ENCODE data around the gene CBLB.

CBLB gene

DNA sequence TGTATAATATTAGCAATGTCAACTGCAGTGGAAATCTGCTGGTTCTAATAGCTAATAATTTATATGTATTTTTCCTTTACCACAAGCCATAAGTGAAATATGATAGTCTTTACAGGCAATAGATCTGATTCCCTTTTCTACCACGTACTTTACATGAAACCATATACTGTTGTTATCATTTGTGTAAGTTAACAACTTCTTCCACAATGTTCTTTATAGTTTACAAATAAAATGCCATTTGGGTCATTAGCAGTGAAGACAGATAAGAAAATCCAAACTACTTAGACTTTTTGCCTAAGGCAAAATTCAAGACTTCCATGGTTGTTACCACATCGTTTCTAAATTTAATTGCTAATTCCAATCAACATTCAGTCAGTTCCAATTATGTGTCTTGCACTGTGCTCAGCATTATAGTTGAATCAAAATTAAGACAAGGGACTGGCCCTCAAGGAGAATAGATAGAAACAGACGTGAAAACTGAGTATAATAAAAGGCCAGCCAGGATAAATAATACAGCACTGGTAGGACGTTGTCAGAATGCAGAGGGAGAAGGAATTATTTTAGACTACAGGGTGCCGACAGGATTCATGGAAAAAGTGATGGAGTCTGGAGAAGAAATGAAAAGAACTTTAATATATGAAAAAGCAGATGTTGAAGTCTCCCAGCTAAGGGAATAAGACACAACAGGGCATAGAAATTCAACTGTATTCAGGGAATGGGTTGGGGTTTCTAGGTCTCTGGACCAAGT is 252.3 kb downstream of the CBLB start:
- no peak overlapping the region for H2AFZ ChIP-seq (ENCODE audit: low read depth, low read length)
- H3K9ac ChIP-seq (ENCODE audit: low read length) = no peak overlapping the region
- H3K27me3 ChIP-seq (ENCODE audit: low read depth, low read length) = no peaks in the 10 kb centered on the region
- TF ChIP-seq EZH2phosphoT487 (IDR thresholded peaks at IDR 0.05; ENCODE audit: low read depth) = no peak
- TF ChIP-seq, protein P1, sequence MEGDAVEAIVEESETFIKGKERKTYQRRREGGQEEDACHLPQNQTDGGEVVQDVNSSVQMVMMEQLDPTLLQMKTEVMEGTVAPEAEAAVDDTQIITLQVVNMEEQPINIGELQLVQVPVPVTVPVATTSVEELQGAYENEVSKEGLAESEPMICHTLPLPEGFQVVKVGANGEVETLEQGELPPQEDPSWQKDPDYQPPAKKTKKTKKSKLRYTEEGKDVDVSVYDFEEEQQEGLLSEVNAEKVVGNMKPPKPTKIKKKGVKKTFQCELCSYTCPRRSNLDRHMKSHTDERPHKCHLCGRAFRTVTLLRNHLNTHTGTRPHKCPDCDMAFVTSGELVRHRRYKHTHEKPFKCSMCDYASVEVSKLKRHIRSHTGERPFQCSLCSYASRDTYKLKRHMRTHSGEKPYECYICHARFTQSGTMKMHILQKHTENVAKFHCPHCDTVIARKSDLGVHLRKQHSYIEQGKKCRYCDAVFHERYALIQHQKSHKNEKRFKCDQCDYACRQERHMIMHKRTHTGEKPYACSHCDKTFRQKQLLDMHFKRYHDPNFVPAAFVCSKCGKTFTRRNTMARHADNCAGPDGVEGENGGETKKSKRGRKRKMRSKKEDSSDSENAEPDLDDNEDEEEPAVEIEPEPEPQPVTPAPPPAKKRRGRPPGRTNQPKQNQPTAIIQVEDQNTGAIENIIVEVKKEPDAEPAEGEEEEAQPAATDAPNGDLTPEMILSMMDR (IDR thresholded peaks at IDR 0.05; ENCODE audit: low read depth, low read length) = no peak
- no peak overlapping the region for H3K27ac ChIP-seq (ENCODE audit: low read length)
- no peaks in the 10 kb centered on the region for H3K36me3 ChIP-seq (replicated peaks; ENCODE audit: low read depth, low read length)
- no peaks in the 10 kb centered on the region for H3K79me2 ChIP-seq (ENCODE audit: low read length)
- H3K9me3 ChIP-seq (ENCODE audit: insufficient read depth, low read length) = no peaks in the 10 kb centered on the region
- no peak overlapping the region for H3K4me2 ChIP-seq (ENCODE audit: low read length)
- H3K4me1 ChIP-seq (ENCODE audit: low read length) = peaks cover 11% of the 10 kb centered on the region
- H3K4me3 ChIP-seq (ENCODE audit: low read length) = no peak overlapping the region
- no peaks in the 10 kb centered on the region for H4K20me1 ChIP-seq (ENCODE audit: insufficient read depth, low read length)

DNA sequence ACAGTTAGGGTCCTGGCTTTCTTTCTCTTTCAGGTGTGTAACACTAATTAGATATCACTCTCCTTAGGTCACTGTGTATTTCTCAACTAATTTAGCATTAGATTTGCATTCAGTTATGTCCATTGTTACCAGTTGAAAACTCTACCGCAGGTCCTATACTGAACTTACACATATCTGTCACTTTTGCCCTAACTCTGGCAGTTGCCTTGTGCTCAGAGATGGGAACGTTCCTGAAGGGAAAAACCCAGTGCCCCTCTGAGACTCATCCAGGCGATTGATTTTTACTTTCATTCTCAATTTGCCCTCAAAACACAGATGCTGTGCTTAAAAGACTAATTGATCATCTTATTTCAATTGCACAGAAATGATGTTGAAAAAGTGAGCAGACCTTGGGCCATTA is 253.0 kb downstream of the CBLB start:
- Histone ChIP-seq H2AFZ (ENCODE audit: low read depth, low read length) (peak overlapping the region; percentile 7; the same call in 1 of the 2 replicates), H3K4me1 (ENCODE audit: low read length) (peaks cover 11% of the 10 kb centered on the region), H3K9ac (ENCODE audit: low read length) (no peak overlapping the region), H3K27ac (ENCODE audit: low read length) (no peak overlapping the region), H3K9me3 (ENCODE audit: insufficient read depth, low read length) (no peaks in the 10 kb centered on the region), H3K4me2 (ENCODE audit: low read length) (peak overlapping the region; percentile 58), H3K79me2 (ENCODE audit: low read length) (no peaks in the 10 kb centered on the region), H3K36me3 (replicated peaks; ENCODE audit: low read depth, low read length) (no peaks in the 10 kb centered on the region), H4K20me1 (ENCODE audit: insufficient read depth, low read length) (no peaks in the 10 kb centered on the region), H3K27me3 (ENCODE audit: low read depth, low read length) (no peaks in the 10 kb centered on the region), H3K4me3 (ENCODE audit: low read length) (peak overlapping the region; percentile 37; the same call in 1 of the 2 replicates)
- TF ChIP-seq EZH2phosphoT487 (IDR thresholded peaks at IDR 0.05; ENCODE audit: low read depth) = no peak
- TF ChIP-seq, protein P1 (IDR thresholded peaks at IDR 0.05; ENCODE audit: low read depth, low read length) = no peak

DNA sequence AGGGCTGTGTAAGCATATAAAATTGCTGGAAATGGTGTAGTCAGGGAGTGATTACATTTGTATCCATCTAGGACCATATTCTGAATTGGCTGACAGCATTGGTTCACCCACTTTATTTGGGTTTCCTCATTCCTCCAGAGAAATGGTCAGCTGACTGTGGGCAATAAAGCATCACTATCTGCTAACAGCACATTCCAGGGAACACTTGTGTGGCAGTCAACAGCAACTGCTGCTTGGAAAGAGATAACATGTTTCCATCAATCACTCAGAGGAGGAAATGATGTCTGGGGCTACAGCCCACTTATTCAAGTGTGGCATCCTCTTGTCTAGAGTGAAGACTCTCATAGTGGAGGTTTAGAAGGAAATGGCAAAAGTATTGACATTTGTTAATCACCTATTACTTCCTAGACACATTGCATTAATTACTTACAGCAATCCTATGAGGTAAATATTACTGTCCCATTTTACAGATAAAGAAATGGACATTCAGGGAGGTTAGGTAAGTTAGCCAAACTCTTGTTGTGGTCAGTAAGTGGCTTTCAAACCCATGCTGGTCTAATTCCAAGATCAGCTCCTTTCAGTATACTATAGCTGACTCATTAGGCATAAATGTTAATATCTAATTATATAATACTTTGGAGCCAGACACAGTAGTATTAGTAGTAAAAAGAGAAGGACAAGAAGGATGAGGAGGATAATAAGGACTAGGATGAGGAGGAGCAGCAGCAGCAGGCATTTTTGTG is 254.4 kb downstream of the CBLB start:
- Histone ChIP-seq H3K4me2 (ENCODE audit: low read length) (no peak overlapping the region), H3K4me1 (ENCODE audit: low read length) (peaks cover 11% of the 10 kb centered on the region), H3K36me3 (replicated peaks; ENCODE audit: low read depth, low read length) (no peaks in the 10 kb centered on the region), H2AFZ (ENCODE audit: low read depth, low read length) (no peak overlapping the region), H3K27ac (ENCODE audit: low read length) (no peak overlapping the region), H3K9ac (ENCODE audit: low read length) (no peak overlapping the region), H4K20me1 (ENCODE audit: insufficient read depth, low read length) (no peaks in the 10 kb centered on the region), H3K4me3 (ENCODE audit: low read length) (no peak overlapping the region), H3K9me3 (ENCODE audit: insufficient read depth, low read length) (no peaks in the 10 kb centered on the region), H3K27me3 (ENCODE audit: low read depth, low read length) (no peaks in the 10 kb centered on the region), H3K79me2 (ENCODE audit: low read length) (no peaks in the 10 kb centered on the region)
- no peak for TF ChIP-seq EZH2phosphoT487 (IDR thresholded peaks at IDR 0.05; ENCODE audit: low read depth)
- TF ChIP-seq, protein P1 (IDR thresholded peaks at IDR 0.05; ENCODE audit: low read depth, low read length) = no peak

DNA sequence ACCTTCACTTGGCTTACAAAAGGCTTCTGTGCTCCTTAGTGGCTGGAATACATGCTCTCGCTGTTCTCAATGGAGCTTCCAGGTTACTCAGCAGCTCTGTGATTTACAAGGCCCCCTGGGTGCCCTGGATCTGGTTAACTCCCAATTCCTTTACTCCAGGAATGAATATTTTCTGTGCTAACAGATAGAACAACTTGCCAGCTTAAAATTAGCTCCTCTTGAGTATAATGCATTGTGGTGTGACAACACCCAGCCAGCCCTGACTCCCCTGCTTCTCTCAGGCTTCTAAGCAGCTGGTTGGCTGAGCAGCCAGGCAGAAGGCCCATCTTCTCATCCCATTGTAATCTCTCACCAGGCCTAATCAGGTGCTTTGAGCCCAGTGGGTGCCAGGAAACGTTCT is 255.7 kb downstream of the CBLB start:
- Histone ChIP-seq H3K4me3 (ENCODE audit: low read length) (no peak overlapping the region), H3K4me2 (ENCODE audit: low read length) (no peak overlapping the region), H3K79me2 (ENCODE audit: low read length) (no peaks in the 10 kb centered on the region), H3K9me3 (ENCODE audit: insufficient read depth, low read length) (no peaks in the 10 kb centered on the region), H3K27me3 (ENCODE audit: low read depth, low read length) (no peaks in the 10 kb centered on the region), H3K27ac (ENCODE audit: low read length) (no peak overlapping the region), H3K9ac (ENCODE audit: low read length) (no peak overlapping the region), H3K4me1 (ENCODE audit: low read length) (peaks cover 11% of the 10 kb centered on the region), H2AFZ (ENCODE audit: low read depth, low read length) (no peak overlapping the region), H3K36me3 (replicated peaks; ENCODE audit: low read depth, low read length) (no peaks in the 10 kb centered on the region), H4K20me1 (ENCODE audit: insufficient read depth, low read length) (no peaks in the 10 kb centered on the region)
- TF ChIP-seq, protein P1 (IDR thresholded peaks at IDR 0.05; ENCODE audit: low read depth, low read length) = no peak
- no peak for TF ChIP-seq EZH2phosphoT487 (IDR thresholded peaks at IDR 0.05; ENCODE audit: low read depth)

All from OCI-LY3 (cell line).